HCT116 (cell line): ENCODE measurements around the gene HOXC12. TPM values are rescaled to one million over a fixed set of nuclear protein-coding genes. Genes with fewer than 3 reads are reported as not detected.

ENCODE experiments used
- ATAC-seq: fragments of 200-7000 bp; cut with Tn5 transposase; 2 replicates; pipeline ENCODE4 v1.9.1; 2020; ENCODE audit warnings: mild to moderate bottlenecking, moderate library complexity
- BruUV-seq: library from RNA; stranded (reverse); fragments of 400-500 nt; replicated peaks from 2 replicates; lab custom pipeline; 2021; lab: Mats Ljungman, UMichigan
- CTCF ChIA-PET: fragments of 300-600 bp; sonication (Branson Sonifier 250); formaldehyde crosslinking; loops from one replicate; lab custom pipeline; 2021; ENCODE audit warnings: antibody characterized with exemption; lab: Charles Lee
- POLR2A ChIA-PET: fragments of 300-600, 350-600 bp; sonication (Branson Sonifier 250); formaldehyde crosslinking; loops from one replicate; lab custom pipeline; 2021; ENCODE audit warnings: antibody characterized with exemption; lab: Charles Lee
- RAD21 ChIA-PET, 2 experiments: fragments of 300-600 bp; sonication (Branson Sonifier 250); formaldehyde crosslinking; loops; one replicate each; lab custom pipeline; 2023; ENCODE audit warnings: low total read pairs in 2 of 2; ENCODE audit not compliant: uncharacterized antibody in 2 of 2, unreplicated experiment in 2 of 2, low non-redundant PET in 1 of 2; lab: Charles Lee
- DNase-seq: peaks from one replicate; pipeline ENCODE4 v3.0.0-alpha.2; 2010; ENCODE audit warnings: low read depth, low spot score
- H2AFZ ChIP-seq: fragments of 200-600 bp; shearing (Covaris generic), sonication (generic); 2 replicates; pipeline ENCODE4 v1.6.1; 2017; ENCODE audit warnings: low read depth, mixed run types, mixed read lengths, antibody characterized with exemption, low read length; ENCODE audit not compliant: poor library complexity, severe bottlenecking
- H3K27ac ChIP-seq: 2 replicates; pipeline ENCODE4 v1.5.1; 2012; ENCODE audit warnings: low read depth, low read length
- H3K27me3 ChIP-seq: fragments of 200-600 bp; sonication (generic); 2 replicates; pipeline ENCODE4 v1.6.1; 2016; ENCODE audit warnings: mixed run types, low read length, mixed read lengths; ENCODE audit not compliant: insufficient read depth
- H3K36me3 ChIP-seq, 2 experiments: fragments of 200-500 bp in 1 of 2; fragments of 200-600 bp in 1 of 2; sonication (Bioruptor generic) in 1 of 2; sonication (generic) in 1 of 2; 2 replicates each; pipeline versions ENCODE4 v1.5.1 to v1.6.1; 2014 to 2016; ENCODE audit warnings: low read length in 2 of 2, inconsistent platforms in 1 of 2, mixed read lengths in 1 of 2, mixed run types in 1 of 2; ENCODE audit not compliant: insufficient read depth in 2 of 2, control insufficient read depth in 1 of 2
- H3K4me1 ChIP-seq, 2 experiments: fragments of 200-600 bp in 1 of 2; sonication (generic) in 1 of 2; 2 replicates each; pipeline versions ENCODE4 v1.5.1 to v1.6.1; 2012 to 2017; ENCODE audit warnings: low read length in 2 of 2, inconsistent platforms in 1 of 2, mild to moderate bottlenecking in 1 of 2, mixed read lengths in 1 of 2, mixed run types in 1 of 2, moderate library complexity in 1 of 2; ENCODE audit not compliant: insufficient read depth in 2 of 2, control insufficient read depth in 1 of 2
- H3K4me2 ChIP-seq: fragments of 200-600 bp; sonication (generic); 2 replicates; pipeline ENCODE4 v1.6.1; 2017; ENCODE audit warnings: mixed run types, low read length, mixed read lengths
- H3K4me3 ChIP-seq, 2 experiments: fragments of 200-600 bp in 1 of 2; sonication (generic) in 1 of 2; replicated peaks in 1 of 2; 2 replicates each; pipeline ENCODE4 v1.5.1; 2011 to 2016; ENCODE audit warnings: low read length in 2 of 2, control low read depth in 1 of 2, low read depth in 1 of 2, mild to moderate bottlenecking in 1 of 2, mixed read lengths in 1 of 2, mixed run types in 1 of 2
- H3K79me2 ChIP-seq: fragments of 200-600 bp; sonication (generic); 2 replicates; pipeline ENCODE4 v1.6.1; 2017; ENCODE audit warnings: mild to moderate bottlenecking, mixed run types, low read length, moderate library complexity, mixed read lengths; ENCODE audit not compliant: insufficient read depth
- H3K9ac ChIP-seq: fragments of 200-600 bp; sonication (generic); 2 replicates; pipeline ENCODE4 v1.6.1; 2016; ENCODE audit warnings: low read length, mixed read lengths
- H3K9me2 ChIP-seq: fragments of 200-600 bp; sonication (generic), shearing (Covaris generic); 2 replicates; pipeline ENCODE4 v1.6.1; 2017; ENCODE audit warnings: mixed run types, mild to moderate bottlenecking, moderate library complexity; ENCODE audit not compliant: insufficient read depth
- H3K9me3 ChIP-seq, 2 experiments: fragments of 200-500 bp in 1 of 2; fragments of 200-600 bp in 1 of 2; sonication (Bioruptor generic) in 1 of 2; sonication (generic) in 1 of 2; 2 replicates each; pipeline ENCODE4 v1.6.1; 2014 to 2017; ENCODE audit warnings: low read length in 2 of 2, mixed read lengths in 2 of 2, inconsistent platforms in 1 of 2, low read depth in 1 of 2, mild to moderate bottlenecking in 1 of 2, mixed run types in 1 of 2, moderate library complexity in 1 of 2; ENCODE audit not compliant: control insufficient read depth in 1 of 2, insufficient read depth in 1 of 2
- H4K20me1 ChIP-seq: fragments of 200-600 bp; sonication (generic), shearing (Covaris generic); 2 replicates; pipeline ENCODE4 v1.6.1; 2017; ENCODE audit warnings: mixed run types, mild to moderate bottlenecking, moderate library complexity; ENCODE audit not compliant: insufficient read depth
- CBX3 ChIP-seq: IDR thresholded peaks from 2 replicates; pipeline ENCODE4 v1.6.1; 2012; ENCODE audit warnings: low read depth
- CEBPB ChIP-seq: IDR thresholded peaks from 2 replicates; pipeline ENCODE4 v1.6.1; 2012; ENCODE audit warnings: low read depth
- ELF1 ChIP-seq: IDR thresholded peaks from 2 replicates; pipeline ENCODE4 v1.6.1; 2012; ENCODE audit warnings: low read depth, borderline replicate concordance
- EZH2 ChIP-seq: fragments of 200-600 bp; sonication (generic); IDR thresholded peaks from 2 replicates; pipeline ENCODE4 v1.6.1; 2017; ENCODE audit warnings: antibody characterized with exemption, mixed run types
- EZH2phosphoT487 ChIP-seq: fragments of 200-600 bp; IDR thresholded peaks from 2 replicates; pipeline ENCODE4 v1.6.1; 2018; ENCODE audit warnings: antibody characterized with exemption, borderline replicate concordance
- JUND ChIP-seq: IDR thresholded peaks from 2 replicates; pipeline ENCODE4 v1.6.1; 2012
- POLR2AphosphoS5 ChIP-seq: IDR thresholded peaks from 2 replicates; pipeline ENCODE4 v1.6.1; 2011; ENCODE audit warnings: mild to moderate bottlenecking, low read depth, low read length, moderate library complexity
- REST ChIP-seq: IDR thresholded peaks from 2 replicates; pipeline ENCODE4 v1.6.1; 2012; ENCODE audit warnings: low read depth
- SIN3A ChIP-seq: IDR thresholded peaks from 2 replicates; pipeline ENCODE4 v1.6.1; 2012; ENCODE audit warnings: low read depth
- SRF ChIP-seq: IDR thresholded peaks from 2 replicates; pipeline ENCODE4 v1.6.1; 2012; ENCODE audit warnings: low read depth
- ZBTB33 ChIP-seq: IDR thresholded peaks from 2 replicates; pipeline ENCODE4 v1.6.1; 2011; ENCODE audit warnings: mild to moderate bottlenecking, low read length, moderate library complexity; ENCODE audit not compliant: insufficient replicate concordance; ENCODE audit errors: extremely low read depth
- ZFX ChIP-seq: fragments of 450-650 bp; IDR thresholded peaks from 2 replicates; pipeline ENCODE4 v1.6.1; 2017
- intact Hi-C: fragments of 100-400 bp; cut with micrococcal nuclease; formaldehyde crosslinking; loops from 2 replicates; pipeline ENCODE4 v1.10.0; 2022
- total RNA-seq: library from RNA; stranded (reverse); gene quantifications from one replicate; pipeline ENCODE4 v1.2.1, GENCODE V29; 2021; ENCODE audit not compliant: unreplicated experiment
- TF ChIP-seq, protein P1 (sequence below): IDR thresholded peaks from 2 replicates; pipeline ENCODE4 v1.6.1; 2012
- TF ChIP-seq, protein P2 (sequence below): IDR thresholded peaks from 2 replicates; pipeline ENCODE4 v1.6.1; 2012

HOXC12 gene
- total RNA-seq, 1 experiment from 2014 or later: not detected

- Histone ChIP-seq H2AFZ (no peak overlapping the region), H3K27me3 (no peaks in the 10 kb centered on the region), H3K79me2 (no peaks in the 10 kb centered on the region), H3K9ac (no peak overlapping the region), H3K9me3 (no peaks in the 10 kb centered on the region), H3K4me2 (no peak overlapping the region), H3K4me3 (no peak overlapping the region), H3K4me1 (no peaks in the 10 kb centered on the region), H3K27ac (no peak overlapping the region), H3K36me3 (no peaks in the 10 kb centered on the region), H4K20me1 (no peaks in the 10 kb centered on the region), H3K9me2 (no peaks in the 10 kb centered on the region)
- CTCF ChIA-PET: no interaction called here
- no TSS peak for BruUV-seq
- TF ChIP-seq EZH2 (no peak), EZH2phosphoT487 (no peak), JUND (no peak), SRF (no peak), CBX3 (no peak), POLR2AphosphoS5 (no peak), ZFX (no peak)
- TF ChIP-seq, protein P1, sequence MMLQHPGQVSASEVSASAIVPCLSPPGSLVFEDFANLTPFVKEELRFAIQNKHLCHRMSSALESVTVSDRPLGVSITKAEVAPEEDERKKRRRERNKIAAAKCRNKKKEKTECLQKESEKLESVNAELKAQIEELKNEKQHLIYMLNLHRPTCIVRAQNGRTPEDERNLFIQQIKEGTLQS: no peak
- DNase-seq: no peak
- RAD21 ChIA-PET: no interaction called here
- no peak for ATAC-seq
- POLR2A ChIA-PET: no interaction called here
- intact Hi-C loops: no loop called here
Observed at GRCh38 chr12:53961025-53961761, 6.5 kb downstream of the HOXC12 start.

- Histone ChIP-seq H3K27me3 (no peaks in the 10 kb centered on the region), H3K9me2 (no peaks in the 10 kb centered on the region), H2AFZ (no peak overlapping the region), H3K4me1 (no peaks in the 10 kb centered on the region), H4K20me1 (no peaks in the 10 kb centered on the region), H3K9ac (no peak overlapping the region), H3K79me2 (no peaks in the 10 kb centered on the region), H3K36me3 (no peaks in the 10 kb centered on the region), H3K9me3 (no peaks in the 10 kb centered on the region), H3K27ac (no peak overlapping the region), H3K4me2 (no peak overlapping the region), H3K4me3 (no peak overlapping the region)
- CTCF ChIA-PET: no interaction called here
- ATAC-seq (no peak), DNase-seq (no peak)
- RAD21 ChIA-PET: no interaction called here
- intact Hi-C loops: no loop called here
- POLR2A ChIA-PET: no interaction called here
- BruUV-seq: no TSS peak
- TF ChIP-seq ELF1 (no peak), POLR2AphosphoS5 (no peak), CEBPB (no peak), SIN3A (no peak), EZH2phosphoT487 (no peak), ZBTB33 (no peak), REST (no peak)
- TF ChIP-seq, protein P1: no peak
- TF ChIP-seq, protein P2, sequence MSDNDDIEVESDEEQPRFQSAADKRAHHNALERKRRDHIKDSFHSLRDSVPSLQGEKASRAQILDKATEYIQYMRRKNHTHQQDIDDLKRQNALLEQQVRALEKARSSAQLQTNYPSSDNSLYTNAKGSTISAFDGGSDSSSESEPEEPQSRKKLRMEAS: no peak
Observed at GRCh38 chr12:53963005-53963404, 8.3 kb downstream of the HOXC12 start.
